SK-N-SH treated with all-trans-retinoic acid at 6 μM for 48 hours (cell line): ENCODE results near the gene ODAM.

ENCODE experiments used
- ATAC-seq: fragments of 200-7000 bp; cut with Tn5 transposase; 3 replicates; pipeline ENCODE4 v1.9.1; 2020; ENCODE audit warnings: mild to moderate bottlenecking, moderate library complexity
- ARNTL ChIP-seq: fragments of 450-650 bp; formaldehyde crosslinking; IDR thresholded peaks from 2 replicates; pipeline ENCODE4 v1.5.0; 2020; ENCODE audit warnings: low read depth, mild to moderate bottlenecking, moderate library complexity, borderline replicate concordance
- BACH2 ChIP-seq: fragments of 250-450 bp; sonication (Bioruptor Pico); IDR thresholded peaks from 2 replicates; pipeline ENCODE4 v1.9.0; 2021; ENCODE audit warnings: mild to moderate bottlenecking, borderline replicate concordance
- CSDC2 ChIP-seq: fragments of 250-450 bp; sonication (Bioruptor Pico); IDR thresholded peaks from 2 replicates; pipeline ENCODE4 v1.5.0; 2020; ENCODE audit warnings: mild to moderate bottlenecking, moderate library complexity
- ESRRG ChIP-seq: fragments of 250-450 bp; sonication (Bioruptor Pico); IDR thresholded peaks from 2 replicates; pipeline ENCODE4 v1.6.1; 2021; ENCODE audit warnings: mild to moderate bottlenecking
- GLIS3 ChIP-seq: fragments of 250-450 bp; sonication (Bioruptor Pico); IDR thresholded peaks from 2 replicates; pipeline ENCODE4 v1.5.0; 2020; ENCODE audit warnings: mild to moderate bottlenecking, moderate library complexity
- ISL1 ChIP-seq: fragments of 250-450 bp; sonication (Bioruptor Pico); IDR thresholded peaks from 2 replicates; pipeline ENCODE4 v2.1.2; 2022; ENCODE audit warnings: mild to moderate bottlenecking, moderate library complexity
- OSR1 ChIP-seq: fragments of 250-450 bp; sonication (Bioruptor Pico); IDR thresholded peaks from 2 replicates; pipeline ENCODE4 v1.8.0; 2022; ENCODE audit warnings: moderate library complexity, mild to moderate bottlenecking, inconsistent platforms
- POU6F1 ChIP-seq: fragments of 250-450 bp; sonication (Bioruptor Pico); IDR thresholded peaks from 2 replicates; pipeline ENCODE4 v1.8.0; 2021; ENCODE audit warnings: low read depth, mild to moderate bottlenecking, moderate library complexity, borderline replicate concordance
- PPARA ChIP-seq: fragments of 250-450 bp; sonication (Bioruptor Pico); IDR thresholded peaks from 2 replicates; pipeline ENCODE4 v1.5.0; 2020; ENCODE audit warnings: mild to moderate bottlenecking, borderline replicate concordance
- RARB ChIP-seq: fragments of 250-450 bp; sonication (Bioruptor Pico); IDR thresholded peaks from 2 replicates; pipeline ENCODE4 v1.8.0; 2021; ENCODE audit warnings: mild to moderate bottlenecking, moderate library complexity
- SNAI2 ChIP-seq: fragments of 250-450 bp; sonication (Bioruptor Pico); IDR thresholded peaks from 2 replicates; pipeline ENCODE4 v1.5.0; 2020; ENCODE audit warnings: mild to moderate bottlenecking, moderate library complexity
- TCF4 ChIP-seq: fragments of 250-450 bp; sonication (Bioruptor Pico); IDR thresholded peaks from 2 replicates; pipeline ENCODE4 v1.8.0; 2021; ENCODE audit warnings: mild to moderate bottlenecking, moderate library complexity, borderline replicate concordance
- TOX ChIP-seq: fragments of 250-450 bp; sonication (Bioruptor Pico); IDR thresholded peaks from 2 replicates; pipeline ENCODE4 v1.8.0; 2021; ENCODE audit warnings: mild to moderate bottlenecking, moderate library complexity, borderline replicate concordance
- ZC3H10 ChIP-seq: fragments of 250-450 bp; sonication (Bioruptor Pico); IDR thresholded peaks from 2 replicates; pipeline ENCODE4 v1.5.1; 2021; ENCODE audit warnings: mild to moderate bottlenecking, moderate library complexity
- ZFP3 ChIP-seq: fragments of 250-450 bp; sonication (Bioruptor Pico); IDR thresholded peaks from 2 replicates; pipeline ENCODE4 v1.5.0; 2020; ENCODE audit warnings: mild to moderate bottlenecking, moderate library complexity
- ZFP30 ChIP-seq: fragments of 450-650 bp; formaldehyde crosslinking; IDR thresholded peaks from 2 replicates; pipeline ENCODE4 v1.5.0; 2022; ENCODE audit warnings: mild to moderate bottlenecking, moderate library complexity
- ZNF565 ChIP-seq: fragments of 450-650 bp; formaldehyde crosslinking; conservative IDR thresholded peaks from 2 replicates; pipeline ENCODE4 v1.5.0; 2020; ENCODE audit warnings: low read depth, mild to moderate bottlenecking, moderate library complexity
- ZNF8 ChIP-seq: fragments of 450-650 bp; formaldehyde crosslinking; IDR thresholded peaks from 2 replicates; pipeline ENCODE4 v1.5.0; 2020; ENCODE audit warnings: mild to moderate bottlenecking, moderate library complexity
- TF ChIP-seq, protein P1 (sequence below): fragments of 250-450 bp; sonication (Bioruptor Pico); IDR thresholded peaks from 2 replicates; pipeline ENCODE4 v1.8.0; 2020; ENCODE audit warnings: mild to moderate bottlenecking, moderate library complexity, borderline replicate concordance
- TF ChIP-seq, protein P2 (sequence below): fragments of 250-450 bp; sonication (Bioruptor Pico); IDR thresholded peaks from 2 replicates; pipeline ENCODE4 v1.5.1; 2021; ENCODE audit warnings: mild to moderate bottlenecking, moderate library complexity
- TF ChIP-seq, protein P3 (sequence below): fragments of 250-450 bp; sonication (Bioruptor Pico); IDR thresholded peaks from 2 replicates; pipeline ENCODE4 v1.5.1; 2020; ENCODE audit warnings: low read depth, mild to moderate bottlenecking, moderate library complexity

ODAM gene

GRCh38 chr4:70191647-70192046 is 3.9 kb upstream of the ODAM start:
- no peak for ATAC-seq
- TF ChIP-seq ZNF8 = no peak
- TF ChIP-seq ARNTL (CRISPR knock-in tag) = no peak
- TF ChIP-seq ZFP3 (CRISPR knock-in tag) = no peak
- no peak for TF ChIP-seq ISL1 (CRISPR knock-in tag)
- no peak for TF ChIP-seq PPARA (CRISPR knock-in tag)
- no peak for TF ChIP-seq TOX
- TF ChIP-seq, protein P1, sequence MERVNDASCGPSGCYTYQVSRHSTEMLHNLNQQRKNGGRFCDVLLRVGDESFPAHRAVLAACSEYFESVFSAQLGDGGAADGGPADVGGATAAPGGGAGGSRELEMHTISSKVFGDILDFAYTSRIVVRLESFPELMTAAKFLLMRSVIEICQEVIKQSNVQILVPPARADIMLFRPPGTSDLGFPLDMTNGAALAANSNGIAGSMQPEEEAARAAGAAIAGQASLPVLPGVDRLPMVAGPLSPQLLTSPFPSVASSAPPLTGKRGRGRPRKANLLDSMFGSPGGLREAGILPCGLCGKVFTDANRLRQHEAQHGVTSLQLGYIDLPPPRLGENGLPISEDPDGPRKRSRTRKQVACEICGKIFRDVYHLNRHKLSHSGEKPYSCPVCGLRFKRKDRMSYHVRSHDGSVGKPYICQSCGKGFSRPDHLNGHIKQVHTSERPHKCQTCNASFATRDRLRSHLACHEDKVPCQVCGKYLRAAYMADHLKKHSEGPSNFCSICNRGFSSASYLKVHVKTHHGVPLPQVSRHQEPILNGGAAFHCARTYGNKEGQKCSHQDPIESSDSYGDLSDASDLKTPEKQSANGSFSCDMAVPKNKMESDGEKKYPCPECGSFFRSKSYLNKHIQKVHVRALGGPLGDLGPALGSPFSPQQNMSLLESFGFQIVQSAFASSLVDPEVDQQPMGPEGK (CRISPR knock-in tag) = no peak
- no peak for TF ChIP-seq RARB (CRISPR knock-in tag)
- TF ChIP-seq, all 23 proteins: peak for 0

GRCh38 chr4:70192895-70193294 is 2.6 kb upstream of the ODAM start:
- TF ChIP-seq SNAI2 (CRISPR knock-in tag) (no peak), PPARA (CRISPR knock-in tag) (no peak), ESRRG (no peak), TOX (no peak), OSR1 (CRISPR knock-in tag) (no peak), ISL1 (CRISPR knock-in tag) (no peak), POU6F1 (CRISPR knock-in tag) (no peak), ZNF8 (no peak), ARNTL (CRISPR knock-in tag) (no peak), TCF4 (CRISPR knock-in tag) (no peak), ZC3H10 (no peak), GLIS3 (CRISPR knock-in tag) (no peak), ZFP30 (CRISPR knock-in tag) (no peak), CSDC2 (CRISPR knock-in tag) (no peak), ZFP3 (CRISPR knock-in tag) (no peak), RARB (CRISPR knock-in tag) (no peak)
- TF ChIP-seq, protein P2, sequence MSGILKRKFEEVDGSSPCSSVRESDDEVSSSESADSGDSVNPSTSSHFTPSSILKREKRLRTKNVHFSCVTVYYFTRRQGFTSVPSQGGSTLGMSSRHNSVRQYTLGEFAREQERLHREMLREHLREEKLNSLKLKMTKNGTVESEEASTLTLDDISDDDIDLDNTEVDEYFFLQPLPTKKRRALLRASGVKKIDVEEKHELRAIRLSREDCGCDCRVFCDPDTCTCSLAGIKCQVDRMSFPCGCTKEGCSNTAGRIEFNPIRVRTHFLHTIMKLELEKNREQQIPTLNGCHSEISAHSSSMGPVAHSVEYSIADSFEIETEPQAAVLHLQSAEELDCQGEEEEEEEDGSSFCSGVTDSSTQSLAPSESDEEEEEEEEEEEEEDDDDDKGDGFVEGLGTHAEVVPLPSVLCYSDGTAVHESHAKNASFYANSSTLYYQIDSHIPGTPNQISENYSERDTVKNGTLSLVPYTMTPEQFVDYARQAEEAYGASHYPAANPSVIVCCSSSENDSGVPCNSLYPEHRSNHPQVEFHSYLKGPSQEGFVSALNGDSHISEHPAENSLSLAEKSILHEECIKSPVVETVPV (CRISPR knock-in tag) = no peak
- TF ChIP-seq, protein P3, sequence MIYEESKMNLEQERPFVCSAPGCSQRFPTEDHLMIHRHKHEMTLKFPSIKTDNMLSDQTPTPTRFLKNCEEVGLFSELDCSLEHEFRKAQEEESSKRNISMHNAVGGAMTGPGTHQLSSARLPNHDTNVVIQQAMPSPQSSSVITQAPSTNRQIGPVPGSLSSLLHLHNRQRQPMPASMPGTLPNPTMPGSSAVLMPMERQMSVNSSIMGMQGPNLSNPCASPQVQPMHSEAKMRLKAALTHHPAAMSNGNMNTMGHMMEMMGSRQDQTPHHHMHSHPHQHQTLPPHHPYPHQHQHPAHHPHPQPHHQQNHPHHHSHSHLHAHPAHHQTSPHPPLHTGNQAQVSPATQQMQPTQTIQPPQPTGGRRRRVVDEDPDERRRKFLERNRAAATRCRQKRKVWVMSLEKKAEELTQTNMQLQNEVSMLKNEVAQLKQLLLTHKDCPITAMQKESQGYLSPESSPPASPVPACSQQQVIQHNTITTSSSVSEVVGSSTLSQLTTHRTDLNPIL (CRISPR knock-in tag) = no peak
- TF ChIP-seq, protein P1 (CRISPR knock-in tag) = no peak
- TF ChIP-seq, all 23 proteins: peak for 0
- no peak for ATAC-seq

- ATAC-seq = no peak
- no peak for TF ChIP-seq ZFP30 (CRISPR knock-in tag)
- TF ChIP-seq GLIS3 (CRISPR knock-in tag) = no peak
- no peak for TF ChIP-seq BACH2 (CRISPR knock-in tag)
- no peak for TF ChIP-seq ZNF8
- TF ChIP-seq, protein P1 (CRISPR knock-in tag) = no peak
- no peak for TF ChIP-seq ZNF565 (CRISPR knock-in tag)
- TF ChIP-seq ARNTL (CRISPR knock-in tag) = no peak
- TF ChIP-seq ZFP3 (CRISPR knock-in tag) = no peak
- TF ChIP-seq ZC3H10 = no peak
- no peak for TF ChIP-seq SNAI2 (CRISPR knock-in tag)
- TF ChIP-seq CSDC2 (CRISPR knock-in tag) = no peak
- no peak for TF ChIP-seq ESRRG
- TF ChIP-seq, all 23 proteins: peak for 0
Observed at GRCh38 chr4:70196857-70197256, 1.3 kb downstream of the ODAM start.
